GM10847 (cell line): ENCODE results near the gene ZNF814.

ENCODE experiments used
- POLR2A ChIP-seq: IDR thresholded peaks from 2 replicates; pipeline ENCODE4 v1.6.1; 2011; ENCODE audit not compliant: insufficient read length; ENCODE audit errors: extremely low read depth

ZNF814 gene

GRCh38 chr19:57888560-57889231 lies at the start of gene ZNF814:
TSS of gene ZNF814 (minus strand) at chr19:57889037. CDS start at chr19:57888802, 235 bp downstream.
- TF ChIP-seq POLR2A = peak; percentile 39

GRCh38 chr19:57935731-57936130 lies 46.9 kb upstream of the ZNF814 start:
- no peak for TF ChIP-seq POLR2A

- no peak for TF ChIP-seq POLR2A
These were observed 46.2 kb upstream of the ZNF814 start, which contains the start of gene ZNF418 for GRCh38 chr19:57934820-57935665. TSS of gene ZNF418 (minus strand) at chr19:57935402. CDS start at chr19:57933822, 1,580 bp downstream.

- no peak for TF ChIP-seq POLR2A
These were observed 38.8 kb upstream of the ZNF814 start for GRCh38 chr19:57927587-57927986.

- TF ChIP-seq POLR2A = peak; percentile 54
These were observed 27.5 kb upstream of the ZNF814 start, which contains the start of gene ZNF417 for GRCh38 chr19:57916168-57916995. TSS of gene ZNF417 (minus strand) at chr19:57916592. CDS start at chr19:57916411, 181 bp downstream.

GRCh38 chr19:57914531-57914930 lies 25.7 kb upstream of the ZNF814 start:
- TF ChIP-seq POLR2A = no peak

GRCh38 chr19:57907394-57907793 lies 18.6 kb upstream of the ZNF814 start:
- TF ChIP-seq POLR2A = no peak

GRCh38 chr19:57905258-57905657 lies 16.4 kb upstream of the ZNF814 start:
- TF ChIP-seq POLR2A = no peak

- no peak for TF ChIP-seq POLR2A
These were observed 14.9 kb upstream of the ZNF814 start for GRCh38 chr19:57903618-57904184.

GRCh38 chr19:57900311-57900710 lies 11.5 kb upstream of the ZNF814 start:
- TF ChIP-seq POLR2A = no peak

- TF ChIP-seq POLR2A = no peak
These were observed 704 bp downstream of the ZNF814 start for GRCh38 chr19:57888107-57888559.

GRCh38 chr19:57887195-57887941 lies 1.5 kb downstream of the ZNF814 start:
- TF ChIP-seq POLR2A = no peak

GRCh38 chr19:57886046-57886445 lies 2.8 kb downstream of the ZNF814 start:
- TF ChIP-seq POLR2A = no peak

GRCh38 chr19:57872450-57872849 lies 16.4 kb downstream of the ZNF814 start:
- no peak for TF ChIP-seq POLR2A

GRCh38 chr19:57870225-57870624 lies 18.6 kb downstream of the ZNF814 start:
- no peak for TF ChIP-seq POLR2A
